Measurements from ENCODE around the gene BRMS1. TPM values are rescaled to one million over a fixed set of nuclear protein-coding genes. Genes with fewer than 3 reads are reported as not detected.

BRMS1 gene
- total RNA-seq, 2 experiments from 2014 or later: 35.7 to 35.9 TPM

DNA sequence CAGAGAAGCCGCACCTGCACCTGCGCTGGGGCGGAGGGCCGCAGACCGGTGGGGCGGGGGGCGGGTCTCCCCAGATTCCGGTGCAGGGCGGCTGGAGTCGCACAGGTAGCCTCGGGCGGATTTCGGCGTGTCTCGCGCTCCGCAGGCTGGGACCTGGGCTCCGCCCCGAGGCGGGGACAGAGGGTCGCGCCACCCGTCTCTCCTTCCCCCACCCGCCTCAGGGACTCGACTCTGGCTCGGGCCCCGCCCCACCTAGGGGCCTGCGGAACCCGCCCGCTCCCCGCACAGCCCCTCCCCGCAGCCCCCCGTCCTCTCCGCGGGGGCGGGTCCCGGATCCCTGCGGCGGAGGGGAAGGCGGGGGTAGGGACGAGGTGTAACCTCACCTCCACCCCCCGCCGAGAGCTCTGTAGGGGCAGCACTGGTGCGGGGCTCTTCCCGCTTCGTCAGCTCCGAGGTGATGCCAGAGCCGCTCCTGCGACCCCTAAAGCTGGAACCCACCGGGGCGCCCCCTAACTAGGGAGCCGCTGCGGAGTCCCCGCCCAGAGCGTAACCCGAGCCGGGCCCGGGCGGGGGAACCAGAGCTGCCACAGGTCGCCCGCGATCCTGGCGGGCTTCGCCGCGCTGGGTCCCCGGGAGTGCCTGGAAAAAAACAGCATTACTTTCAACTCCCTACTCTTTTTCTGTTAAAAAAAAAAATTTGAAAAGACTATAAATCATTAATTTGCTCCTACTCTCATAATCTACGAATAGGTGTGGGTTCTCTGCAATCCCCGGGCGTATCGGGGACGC, 26.9 kb upstream of the BRMS1 start, which contains the start of gene SLC29A2:
TSS of gene SLC29A2 (minus strand) at position 134 of the 789 bp plus-strand sequence. CDS start 169 bp downstream, outside the sequence.
- ATAC-seq: peak; percentile 91
- Mint-ChIP-seq H3K27ac (peak within 1 kb of the TSS; percentile 90), H3K9me3 (no peaks in the 10 kb centered on the region), H3K27me3 (no peaks in the 10 kb centered on the region), H3K36me3 (ENCODE audit: low read depth) (peaks cover 13% of the 10 kb centered on the region), H3K4me3 (peak within 1 kb of the TSS; percentile 85), H3K4me1 (ENCODE audit: low read depth) (peaks cover 24% of the 10 kb centered on the region)
- CTCF ChIA-PET: interaction anchor here (0.8 to 10.5 kb wide), 6 partner anchors 9 to 60 kb away, joined by 3 to 84 read pairs (median 6); no protein-coding TSS in a partner anchor
- POLR2A ChIA-PET: interaction anchor here (0.7 to 2.4 kb wide), 11 partner anchors 10 to 356 kb away, joined by 3 to 11 read pairs (median 4); partner anchors contain the start of genes B4GAT1, RIN1 and YIF1A
- intact Hi-C loops (cut with micrococcal nuclease): no loop called here
- TF ChIP-seq, protein P1, sequence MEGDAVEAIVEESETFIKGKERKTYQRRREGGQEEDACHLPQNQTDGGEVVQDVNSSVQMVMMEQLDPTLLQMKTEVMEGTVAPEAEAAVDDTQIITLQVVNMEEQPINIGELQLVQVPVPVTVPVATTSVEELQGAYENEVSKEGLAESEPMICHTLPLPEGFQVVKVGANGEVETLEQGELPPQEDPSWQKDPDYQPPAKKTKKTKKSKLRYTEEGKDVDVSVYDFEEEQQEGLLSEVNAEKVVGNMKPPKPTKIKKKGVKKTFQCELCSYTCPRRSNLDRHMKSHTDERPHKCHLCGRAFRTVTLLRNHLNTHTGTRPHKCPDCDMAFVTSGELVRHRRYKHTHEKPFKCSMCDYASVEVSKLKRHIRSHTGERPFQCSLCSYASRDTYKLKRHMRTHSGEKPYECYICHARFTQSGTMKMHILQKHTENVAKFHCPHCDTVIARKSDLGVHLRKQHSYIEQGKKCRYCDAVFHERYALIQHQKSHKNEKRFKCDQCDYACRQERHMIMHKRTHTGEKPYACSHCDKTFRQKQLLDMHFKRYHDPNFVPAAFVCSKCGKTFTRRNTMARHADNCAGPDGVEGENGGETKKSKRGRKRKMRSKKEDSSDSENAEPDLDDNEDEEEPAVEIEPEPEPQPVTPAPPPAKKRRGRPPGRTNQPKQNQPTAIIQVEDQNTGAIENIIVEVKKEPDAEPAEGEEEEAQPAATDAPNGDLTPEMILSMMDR (IDR thresholded peaks at IDR 0.05): no peak
- DNase-seq: peak; percentile 91

DNA sequence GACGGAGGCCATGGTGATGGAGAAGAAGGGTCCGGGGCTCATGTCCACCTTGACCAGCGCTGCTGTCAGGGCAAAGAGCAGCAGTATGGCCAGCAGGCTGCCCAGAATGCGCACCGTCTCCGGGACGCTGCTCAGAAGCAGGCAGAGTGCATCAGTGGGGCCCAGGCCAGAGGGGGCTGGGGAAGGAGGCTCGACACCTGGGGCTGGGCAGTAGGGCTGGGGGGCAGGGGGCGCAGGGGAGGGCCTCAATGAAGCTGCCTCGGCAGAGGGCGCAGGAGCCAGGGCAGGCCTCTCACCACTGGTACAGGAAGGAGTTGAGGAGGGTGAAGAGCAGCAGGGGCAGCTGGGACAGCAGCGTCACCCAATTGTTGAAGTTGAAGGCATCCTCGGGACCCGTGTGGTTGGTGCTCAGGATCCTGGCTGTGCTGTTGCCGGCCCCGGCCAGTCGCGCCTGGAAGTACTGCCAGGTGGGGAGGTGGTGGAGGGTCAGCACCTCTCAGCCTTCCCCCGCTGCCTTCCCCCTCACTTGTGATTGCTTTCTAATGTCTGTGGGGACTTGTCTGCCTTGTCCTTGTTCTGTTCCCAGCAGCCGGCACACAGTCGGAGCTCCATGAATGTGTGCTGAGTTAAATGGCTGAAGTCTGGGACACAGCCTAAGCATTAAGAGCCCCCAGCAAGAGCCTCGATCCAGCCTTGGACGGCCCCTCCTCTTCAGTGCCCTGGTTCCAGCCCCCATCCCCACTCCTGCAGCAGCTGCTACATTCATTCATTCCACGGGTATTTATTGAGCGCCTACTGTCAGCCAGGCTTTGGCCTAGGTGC, 24.4 kb upstream of the BRMS1 start:
- Mint-ChIP-seq H3K27ac (peak overlapping the region; percentile 24), H3K4me1 (ENCODE audit: low read depth) (peaks cover 24% of the 10 kb centered on the region), H3K27me3 (no peaks in the 10 kb centered on the region), H3K36me3 (ENCODE audit: low read depth) (peaks cover 15% of the 10 kb centered on the region), H3K9me3 (no peaks in the 10 kb centered on the region), H3K4me3 (peak overlapping the region; percentile 85)
- TF ChIP-seq, protein P1 (IDR thresholded peaks at IDR 0.05): no peak
- no peak for ATAC-seq
- CTCF ChIA-PET: interaction anchor here (0.8 to 10.5 kb wide), 4 partner anchors 16 to 71 kb away, joined by 3 to 84 read pairs (median 3); no protein-coding TSS in a partner anchor
- DNase-seq: no peak
- intact Hi-C loops (cut with micrococcal nuclease): no loop called here
- POLR2A ChIA-PET: interaction anchor here (1.0 to 1.1 kb wide), 2 partner anchors 11 to 52 kb away, joined by 3 to 5 read pairs; partner anchors contain the start of gene NPAS4

DNA sequence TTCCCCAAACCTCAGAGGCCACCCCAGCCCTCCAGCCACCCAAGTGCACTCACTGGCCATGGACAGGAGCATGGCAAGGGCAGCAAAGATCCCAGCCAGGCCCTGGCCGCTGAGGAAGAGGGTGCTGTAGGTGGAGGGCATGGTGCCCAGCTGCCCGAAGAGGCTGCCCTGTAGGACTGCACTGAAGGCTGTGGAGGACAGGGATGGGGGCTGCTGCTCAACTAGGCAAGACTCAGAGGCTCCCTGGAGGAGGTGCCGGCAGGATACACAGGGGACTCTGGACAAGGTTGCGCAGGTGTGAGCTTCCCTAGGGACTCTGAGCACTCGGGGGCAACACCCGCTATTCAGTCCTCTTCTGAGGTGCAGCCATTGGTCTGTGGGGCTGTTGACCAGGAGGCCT, 23.6 kb upstream of the BRMS1 start:
- intact Hi-C loops (cut with micrococcal nuclease): no loop called here
- no peaks in the 10 kb centered on the region for H3K9me3 Mint-ChIP-seq
- H3K4me3 Mint-ChIP-seq: no peak overlapping the region
- no peak overlapping the region for H3K27ac Mint-ChIP-seq
- ATAC-seq (no peak), DNase-seq (no peak)
- TF ChIP-seq, protein P1 (IDR thresholded peaks at IDR 0.05): no peak
- H3K4me1 Mint-ChIP-seq (ENCODE audit: low read depth): peaks cover 24% of the 10 kb centered on the region
- H3K27me3 Mint-ChIP-seq: no peaks in the 10 kb centered on the region
- H3K36me3 Mint-ChIP-seq (ENCODE audit: low read depth): peaks cover 18% of the 10 kb centered on the region
- POLR2A ChIA-PET: interaction anchor here (0.9 kb wide), 1 partner anchor 13 kb away, joined by 3 read pairs; no protein-coding TSS in a partner anchor
- CTCF ChIA-PET: interaction anchor here (1.3 to 10.5 kb wide), 3 partner anchors 17 to 57 kb away, joined by 3 to 84 read pairs (median 11); no protein-coding TSS in a partner anchor

DNA sequence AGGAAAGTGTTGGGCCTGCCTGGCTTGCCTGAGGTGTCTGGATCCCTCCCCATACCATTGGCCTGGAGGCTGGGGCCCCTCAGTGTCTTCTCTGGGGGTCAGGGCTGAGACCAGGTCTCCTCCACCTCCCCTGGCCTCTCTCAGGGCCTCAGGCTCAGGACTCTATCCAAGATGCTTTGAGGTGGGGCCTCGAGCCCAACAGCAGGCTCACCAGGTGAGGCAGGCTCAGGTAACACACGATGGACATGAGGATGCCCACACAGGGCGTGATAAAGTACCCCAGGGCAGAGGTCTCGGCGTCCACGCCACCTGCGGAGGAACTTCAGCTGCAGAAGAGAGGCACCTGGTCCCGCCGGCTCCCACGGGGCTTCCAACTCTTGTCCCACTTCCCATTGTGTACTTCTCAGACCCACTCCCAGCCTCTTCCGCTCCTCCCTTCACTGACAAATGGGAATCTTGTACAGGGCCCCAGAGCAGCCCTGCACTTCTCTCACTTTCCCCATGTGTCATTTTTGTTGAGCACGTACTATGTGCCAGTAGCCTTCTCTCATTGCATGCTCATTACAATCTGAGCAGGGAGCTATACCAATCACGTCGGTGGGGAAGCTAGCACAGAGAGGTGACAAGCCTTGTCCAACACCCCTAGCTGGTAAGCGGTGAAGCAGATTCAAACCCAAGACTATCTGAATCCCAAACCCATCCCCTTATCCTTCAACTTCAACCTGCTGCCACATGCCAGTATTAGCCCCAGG, 22.8 kb upstream of the BRMS1 start:
- POLR2A ChIA-PET: interaction anchor here (0.7 to 1.0 kb wide), 3 partner anchors 9 to 12 kb away, joined by 3 read pairs; no protein-coding TSS in a partner anchor

More for the DNA sequence above, 22.8 kb upstream of the BRMS1 start:
- Mint-ChIP-seq H3K27me3 (no peaks in the 10 kb centered on the region), H3K36me3 (ENCODE audit: low read depth) (peaks cover 18% of the 10 kb centered on the region), H3K27ac (no peak overlapping the region), H3K9me3 (no peaks in the 10 kb centered on the region), H3K4me1 (ENCODE audit: low read depth) (peaks cover 20% of the 10 kb centered on the region), H3K4me3 (no peak overlapping the region)
- TF ChIP-seq, protein P1 (IDR thresholded peaks at IDR 0.05): no peak
- ATAC-seq: no peak
- DNase-seq: no peak
- CTCF ChIA-PET: interaction anchor here (1.3 to 10.5 kb wide), 6 partner anchors 12 to 56 kb away, joined by 3 to 84 read pairs (median 10); no protein-coding TSS in a partner anchor
- intact Hi-C loops (cut with micrococcal nuclease): no loop called here

All from activated CD8-positive, alpha-beta T cell treated with anti-CD3 and anti-CD28 coated beads for 36 hours (primary cell).